ENCODE data around the gene HDHD5. TPM values are rescaled to one million over a fixed set of nuclear protein-coding genes. Genes with fewer than 3 reads are reported as not detected.

HDHD5 gene
- total and polyA plus RNA-seq, 2 of the 13 experiments (the other 11 are each of a cell fraction or from before 2014, with no cell fraction given) = not detected

DNA sequence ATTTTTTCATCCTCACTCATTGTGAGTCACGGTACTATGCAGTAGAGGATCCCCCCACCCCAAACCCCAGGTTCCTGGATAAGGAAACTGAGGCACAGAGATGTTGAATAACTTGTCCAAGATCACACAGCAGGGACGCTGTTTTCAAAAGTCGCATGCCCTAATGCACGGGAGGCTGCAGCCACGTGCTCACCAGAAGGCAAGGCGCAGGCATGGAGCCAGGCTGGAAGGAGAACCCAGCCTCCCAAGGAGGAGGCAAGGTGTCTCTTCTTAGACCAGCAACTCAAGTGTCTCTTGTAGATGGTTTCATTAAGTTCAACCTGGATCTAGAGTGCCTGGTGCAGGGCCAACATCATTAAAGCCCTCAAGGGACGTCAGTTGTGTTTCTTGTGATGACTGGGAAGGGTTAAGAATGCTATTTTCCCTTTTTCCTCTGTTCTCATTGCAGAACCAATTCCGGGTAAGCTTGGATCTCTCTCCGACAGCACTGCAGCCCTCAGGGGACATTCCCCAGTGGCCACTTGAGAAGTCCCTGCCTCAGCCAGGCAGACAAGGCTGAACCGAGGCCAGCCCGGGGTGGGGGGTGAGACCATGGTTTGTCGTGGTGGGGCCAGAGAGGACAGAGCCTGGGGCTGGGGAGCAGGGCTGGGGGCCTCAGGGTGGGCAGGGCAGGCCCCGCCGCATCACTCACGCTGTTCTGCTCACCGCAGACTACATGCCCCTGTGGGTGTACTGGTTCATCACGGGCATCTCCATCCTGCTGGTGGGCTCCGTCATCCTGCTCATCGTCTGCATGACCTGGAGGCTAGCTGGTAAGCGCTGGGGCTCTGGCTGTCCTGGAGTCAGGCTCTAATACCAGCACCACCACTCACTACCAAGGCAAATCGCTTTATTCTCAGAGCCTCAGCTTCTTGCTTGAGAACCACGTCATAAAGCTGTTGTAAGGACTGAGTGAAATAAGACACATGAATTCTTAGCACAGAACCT is 53.6 kb downstream of the HDHD5 start:
- FAIRE-seq = no peak
- peak; percentile 61; the same call in 1 of the 2 replicates for TF ChIP-seq ZNF768 (CRISPR knock-in tag; IDR thresholded peaks at IDR 0.05)
- TF ChIP-seq GABPA (IDR thresholded peaks at IDR 0.05; ENCODE audit: low read depth, low read length) = no peak
- TF ChIP-seq GABPA (CRISPR knock-in tag; IDR thresholded peaks at IDR 0.05; ENCODE audit: low read depth) = no peak
- TF ChIP-seq SRF (IDR thresholded peaks at IDR 0.05; ENCODE audit: low read depth, low read length) = no peak
- WGBS (ENCODE audit: low lambda C conversion rate) = 92% methylated on average over 15 of the region's 22 CpGs
- no peak for DNase-seq (ENCODE audit: low spot score)
- H3K4me2 ChIP-seq (ENCODE audit: low read depth, low read length) = no peak overlapping the region
- H3K4me3 ChIP-seq (replicated peaks in 1 of 3; ENCODE audit: insufficient read depth in 1 of 3, low read depth in 2 of 3, low read length in 3 of 3) = no peak overlapping the region
- H4K20me1 ChIP-seq (ENCODE audit: insufficient read depth, low read length) = no peaks in the 10 kb centered on the region
- H3K4me1 ChIP-seq (ENCODE audit: insufficient read depth, low read length) = no peaks in the 10 kb centered on the region
- peaks cover 0 to 14% of the 10 kb centered on the region in 2 experiments; a peak in 3 of 5 replicates for H3K36me3 ChIP-seq (replicated peaks in 1 of 2; ENCODE audit: control insufficient read depth in 1 of 2, insufficient read depth in 2 of 2, low read length in 2 of 2)
- no peaks in the 10 kb centered on the region for H3K79me2 ChIP-seq (ENCODE audit: insufficient read depth, low read length)
- no peak for ATAC-seq
- BruUV-seq (replicated peaks) = no TSS peak
- no peaks in the 10 kb centered on the region for H3K27me3 ChIP-seq (ENCODE audit: control insufficient read depth in 1 of 2, insufficient read depth in 2 of 2, low read length in 2 of 2)
- intact Hi-C loops (cut with micrococcal nuclease; ENCODE audit: unreplicated experiment) (no loop called here), in situ Hi-C loops (cut with HindIII; ENCODE audit: extremely low pct_ligation_motif_present, low pct_unique_long_range_greater_than_20kb) (no loop called here)
- no peak overlapping the region for H3K27ac ChIP-seq (ENCODE audit: extremely low read length, insufficient read depth, low read length)
- ChIA-PET CTCF (ENCODE audit: low intra/inter-chr PET ratio, low total read pairs) (no interaction called here), POLR2A (no interaction called here)
- H3K9me3 ChIP-seq (ENCODE audit: low read length) = no peaks in the 10 kb centered on the region
- no peak overlapping the region for H3K9ac ChIP-seq (ENCODE audit: insufficient read depth, low read depth, low read length)
- no peak overlapping the region for H2AFZ ChIP-seq (ENCODE audit: low read length)

DNA sequence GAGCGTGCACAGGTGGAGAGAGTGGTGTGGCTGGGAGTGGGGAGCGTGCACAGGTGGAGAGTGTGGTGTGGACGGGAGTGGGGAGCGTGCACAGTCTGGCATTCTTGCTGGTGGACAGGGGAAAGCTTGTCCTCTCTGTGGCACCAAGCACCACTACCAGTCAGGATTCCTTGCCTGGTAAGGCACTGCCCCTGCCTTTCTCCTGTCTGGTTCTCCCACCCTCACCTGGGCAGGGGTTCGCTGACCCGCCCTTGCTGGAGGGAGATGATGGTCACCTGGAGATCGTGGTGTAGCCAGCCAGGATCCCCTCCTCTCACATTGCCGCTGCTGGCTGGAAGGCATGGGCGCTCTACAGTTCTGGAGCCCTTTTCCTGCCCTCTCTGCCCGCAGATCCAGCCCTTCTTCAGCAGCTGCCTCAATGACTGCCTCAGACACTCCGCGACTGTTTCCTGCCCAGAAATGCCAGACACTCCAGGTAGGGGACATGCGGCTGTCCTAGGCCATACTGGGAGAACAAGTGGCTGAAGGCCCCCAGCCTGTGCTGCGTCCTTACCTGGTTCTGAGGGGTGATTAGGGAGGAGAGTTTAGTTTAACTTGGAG is 54.6 kb downstream of the HDHD5 start:
- WGBS (ENCODE audit: low lambda C conversion rate) = 93% methylated on average over 11 of the region's 14 CpGs
- TF ChIP-seq HDAC6 (IDR thresholded peaks at IDR 0.05; ENCODE audit: low read depth, low read length) (no peak), SIX1 (CRISPR knock-in tag; IDR thresholded peaks at IDR 0.05; ENCODE audit: borderline replicate concordance) (no peak), ATF7-NPFF (CRISPR knock-in tag; IDR thresholded peaks at IDR 0.05; ENCODE audit: low read depth) (no peak), ETV6 (CRISPR knock-in tag; conservative IDR thresholded peaks at IDR 0.05) (no peak)
- in situ Hi-C loops (cut with HindIII; ENCODE audit: extremely low pct_ligation_motif_present, low pct_unique_long_range_greater_than_20kb) = no loop called here
- H3K9me3 ChIP-seq (ENCODE audit: low read length) = no peaks in the 10 kb centered on the region
- no peaks in the 10 kb centered on the region for H4K20me1 ChIP-seq (ENCODE audit: insufficient read depth, low read length)
- no peak overlapping the region for H3K4me3 ChIP-seq (replicated peaks in 1 of 3; ENCODE audit: insufficient read depth in 1 of 3, low read depth in 2 of 3, low read length in 3 of 3)
- H2AFZ ChIP-seq (ENCODE audit: low read length) = no peak overlapping the region
- no peaks in the 10 kb centered on the region for H3K79me2 ChIP-seq (ENCODE audit: insufficient read depth, low read length)
- H3K27me3 ChIP-seq (ENCODE audit: control insufficient read depth in 1 of 2, insufficient read depth in 2 of 2, low read length in 2 of 2) = no peaks in the 10 kb centered on the region
- ChIA-PET CTCF (ENCODE audit: low intra/inter-chr PET ratio, low total read pairs) (no interaction called here), POLR2A (no interaction called here)
- H3K27ac ChIP-seq (ENCODE audit: extremely low read length, insufficient read depth, low read length) = no peak overlapping the region
- ATAC-seq = no peak
- intact Hi-C loops (cut with micrococcal nuclease; ENCODE audit: unreplicated experiment) = no loop called here
- H3K36me3 ChIP-seq (replicated peaks in 1 of 2; ENCODE audit: control insufficient read depth in 1 of 2, insufficient read depth in 2 of 2, low read length in 2 of 2) = peaks cover 2 to 18% of the 10 kb centered on the region in 2 experiments; a peak in 3 of 5 replicates
- FAIRE-seq = no peak
- DNase-seq (ENCODE audit: low spot score) = no peak
- no peaks in the 10 kb centered on the region for H3K4me1 ChIP-seq (ENCODE audit: insufficient read depth, low read length)
- no peak overlapping the region for H3K4me2 ChIP-seq (ENCODE audit: low read depth, low read length)
- H3K9ac ChIP-seq (ENCODE audit: insufficient read depth, low read depth, low read length) = no peak overlapping the region
- BruUV-seq (replicated peaks) = no TSS peak

Data from HepG2 (cell line).